Fibroblast of villous mesenchyme (primary cell): ENCODE measurements around the gene ANXA8. TPM values are rescaled to one million over a fixed set of nuclear protein-coding genes. Genes with fewer than 3 reads are reported as not detected.
"Not testable (repeated sequence)": the region's sequence is repeated elsewhere in the genome, so short reads cannot be mapped to it uniquely, and the experiment has no call there.

ENCODE experiments used
- DNase-seq: peaks from one replicate; pipeline ENCODE4 v3.0.0-alpha.2; 2010; ENCODE audit warnings: low read depth
- H3K4me3 ChIP-seq: 2 replicates; pipeline ENCODE4 v1.5.1; 2011; ENCODE audit warnings: low read depth, mild to moderate bottlenecking, low read length
- total RNA-seq: library from RNA; depleted of rRNA; stranded (reverse); fragments of >200 nt; gene quantifications from 2 replicates; pipeline ENCODE4 v1.2.3, GENCODE V29; 2012
- TF ChIP-seq, protein P1 (sequence below): IDR thresholded peaks from 2 replicates; pipeline ENCODE4 v1.5.1; 2012; ENCODE audit warnings: low read depth, mild to moderate bottlenecking, low read length; ENCODE audit not compliant: insufficient read depth

Gene ANXA8
- total RNA-seq, 1 donor = 3.9 TPM

DNA sequence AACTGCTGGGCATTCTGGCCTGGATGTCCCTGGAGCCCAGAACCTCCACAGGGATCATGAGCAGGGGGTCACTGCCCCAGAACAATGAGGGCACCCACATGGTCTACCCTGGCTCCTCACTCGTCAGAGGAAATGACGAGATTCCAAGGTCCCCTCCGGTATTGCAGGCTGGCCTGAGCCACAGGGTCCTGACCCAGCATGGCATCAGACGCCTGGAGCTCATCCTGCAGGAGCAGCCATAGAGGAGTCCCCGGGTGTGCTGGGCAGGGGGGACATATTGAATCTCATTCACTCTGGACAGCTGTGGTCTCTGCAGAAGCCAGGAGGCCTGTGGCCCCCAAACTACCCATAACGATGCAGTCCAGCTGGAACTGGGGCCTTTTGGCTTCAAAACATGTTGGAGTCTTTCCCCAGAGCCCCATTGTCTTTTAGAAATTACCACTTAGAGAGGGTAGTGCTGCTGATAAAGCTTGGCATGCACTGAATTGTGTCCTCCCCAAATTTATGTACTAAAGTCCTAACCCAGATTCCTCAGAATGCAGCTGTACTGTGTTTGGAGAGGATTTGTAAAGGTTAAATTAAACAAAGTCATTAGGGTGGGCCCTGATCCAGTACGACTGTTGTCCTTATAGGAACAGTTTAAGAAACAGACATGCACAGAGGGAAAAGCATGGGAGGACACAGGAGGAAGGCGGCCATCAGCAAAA is 27.7 kb downstream of the ANXA8 start:
- H3K4me3 ChIP-seq = no peak overlapping the region
- TF ChIP-seq, protein P1, sequence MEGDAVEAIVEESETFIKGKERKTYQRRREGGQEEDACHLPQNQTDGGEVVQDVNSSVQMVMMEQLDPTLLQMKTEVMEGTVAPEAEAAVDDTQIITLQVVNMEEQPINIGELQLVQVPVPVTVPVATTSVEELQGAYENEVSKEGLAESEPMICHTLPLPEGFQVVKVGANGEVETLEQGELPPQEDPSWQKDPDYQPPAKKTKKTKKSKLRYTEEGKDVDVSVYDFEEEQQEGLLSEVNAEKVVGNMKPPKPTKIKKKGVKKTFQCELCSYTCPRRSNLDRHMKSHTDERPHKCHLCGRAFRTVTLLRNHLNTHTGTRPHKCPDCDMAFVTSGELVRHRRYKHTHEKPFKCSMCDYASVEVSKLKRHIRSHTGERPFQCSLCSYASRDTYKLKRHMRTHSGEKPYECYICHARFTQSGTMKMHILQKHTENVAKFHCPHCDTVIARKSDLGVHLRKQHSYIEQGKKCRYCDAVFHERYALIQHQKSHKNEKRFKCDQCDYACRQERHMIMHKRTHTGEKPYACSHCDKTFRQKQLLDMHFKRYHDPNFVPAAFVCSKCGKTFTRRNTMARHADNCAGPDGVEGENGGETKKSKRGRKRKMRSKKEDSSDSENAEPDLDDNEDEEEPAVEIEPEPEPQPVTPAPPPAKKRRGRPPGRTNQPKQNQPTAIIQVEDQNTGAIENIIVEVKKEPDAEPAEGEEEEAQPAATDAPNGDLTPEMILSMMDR = no peak
- DNase-seq = no peak

DNA sequence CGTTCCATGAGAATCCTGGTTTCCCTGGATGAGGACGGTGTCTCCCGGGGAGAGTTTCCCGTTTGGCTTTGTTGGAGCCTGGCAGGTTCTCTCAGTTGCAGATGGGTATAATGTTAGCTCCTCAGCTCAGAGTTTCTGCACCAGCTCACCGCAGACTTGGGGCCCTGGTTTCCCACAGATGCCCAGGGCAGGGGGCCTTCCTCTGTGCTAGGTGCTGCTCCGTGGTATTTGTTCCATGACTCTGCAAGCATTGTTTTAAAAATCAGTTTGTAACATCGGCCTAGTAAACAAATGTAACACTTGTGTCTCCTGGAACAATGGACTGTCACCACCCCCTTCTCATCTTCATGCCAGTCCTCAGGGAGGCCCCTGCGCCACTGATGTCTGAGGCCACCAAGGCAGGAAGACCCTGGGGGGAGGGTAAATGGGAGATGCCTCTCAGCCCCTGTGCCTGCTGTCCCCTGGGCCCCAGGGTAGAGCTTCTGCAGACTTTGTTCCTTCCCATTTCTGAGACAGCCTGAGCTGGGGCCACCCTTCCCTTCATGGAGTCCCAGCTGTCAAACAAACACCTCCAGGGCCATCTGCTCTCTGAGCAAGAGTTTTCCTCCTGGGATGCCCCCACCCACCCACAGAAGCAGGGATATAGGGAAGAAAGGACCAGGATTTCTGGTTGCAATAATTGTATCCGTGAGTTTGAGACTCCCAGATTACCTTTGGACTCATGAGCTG is 28.4 kb downstream of the ANXA8 start:
- not testable (repeated sequence) for DNase-seq

DNA sequence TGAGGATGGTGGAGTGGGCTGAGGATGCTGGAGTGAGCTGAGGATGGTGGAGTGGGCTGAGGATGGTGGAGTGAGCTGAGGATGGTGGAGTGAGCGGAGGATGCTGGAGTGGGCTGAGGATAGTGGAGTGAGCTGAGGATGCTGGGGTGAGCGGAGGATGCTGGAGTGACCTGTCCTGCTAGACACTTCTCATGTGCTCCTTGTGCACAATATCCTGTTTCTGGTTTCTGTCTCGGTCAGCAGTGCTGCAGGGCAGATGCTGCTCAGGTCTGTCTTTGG is 29.2 kb downstream of the ANXA8 start:
- TF ChIP-seq, protein P1 = no peak
- DNase-seq = no peak
- H3K4me3 ChIP-seq = no peak overlapping the region

More for the DNA sequence above, 28.4 kb downstream of the ANXA8 start:
- H3K4me3 ChIP-seq = not testable (repeated sequence)

DNA sequence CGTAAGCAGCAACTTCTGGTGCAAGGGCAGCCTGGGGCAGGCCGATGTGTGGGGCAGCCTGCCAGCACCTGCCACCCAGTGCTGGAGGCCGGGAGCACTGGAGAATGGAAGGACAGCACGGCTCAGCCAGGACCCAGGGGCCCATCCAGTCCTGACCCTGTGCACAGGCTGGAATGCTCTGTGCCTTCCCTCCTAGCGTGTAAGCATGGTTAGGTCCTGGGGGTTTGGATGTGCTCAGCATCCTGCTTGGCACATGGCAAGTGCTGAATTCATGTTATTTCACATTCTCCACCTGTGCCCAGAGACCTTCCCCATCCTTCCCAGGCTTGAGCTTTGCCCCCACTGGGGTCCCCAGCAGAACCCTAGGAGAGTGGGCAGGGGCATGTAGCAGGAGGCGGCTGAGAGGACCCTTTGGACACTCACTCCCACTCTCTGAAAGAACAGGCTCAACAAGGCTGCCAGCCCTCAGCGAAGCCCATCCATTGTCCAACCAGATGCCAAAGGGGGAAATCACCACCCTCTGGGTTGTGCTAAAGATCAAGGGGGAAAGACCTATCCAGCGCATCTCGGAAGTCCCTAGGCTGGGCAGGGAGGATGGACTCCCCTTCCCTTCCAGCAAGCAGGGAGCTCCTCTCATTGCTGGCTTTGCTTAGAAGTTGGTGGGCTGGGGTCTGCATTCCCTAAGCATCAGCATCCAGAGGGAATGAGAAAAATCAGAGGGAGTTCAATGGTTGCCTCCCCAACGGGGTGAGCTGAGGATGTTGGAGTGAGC is 29.7 kb downstream of the ANXA8 start:
- H3K4me3 ChIP-seq = no peak overlapping the region
- TF ChIP-seq, protein P1 = no peak
- DNase-seq = no peak

DNA sequence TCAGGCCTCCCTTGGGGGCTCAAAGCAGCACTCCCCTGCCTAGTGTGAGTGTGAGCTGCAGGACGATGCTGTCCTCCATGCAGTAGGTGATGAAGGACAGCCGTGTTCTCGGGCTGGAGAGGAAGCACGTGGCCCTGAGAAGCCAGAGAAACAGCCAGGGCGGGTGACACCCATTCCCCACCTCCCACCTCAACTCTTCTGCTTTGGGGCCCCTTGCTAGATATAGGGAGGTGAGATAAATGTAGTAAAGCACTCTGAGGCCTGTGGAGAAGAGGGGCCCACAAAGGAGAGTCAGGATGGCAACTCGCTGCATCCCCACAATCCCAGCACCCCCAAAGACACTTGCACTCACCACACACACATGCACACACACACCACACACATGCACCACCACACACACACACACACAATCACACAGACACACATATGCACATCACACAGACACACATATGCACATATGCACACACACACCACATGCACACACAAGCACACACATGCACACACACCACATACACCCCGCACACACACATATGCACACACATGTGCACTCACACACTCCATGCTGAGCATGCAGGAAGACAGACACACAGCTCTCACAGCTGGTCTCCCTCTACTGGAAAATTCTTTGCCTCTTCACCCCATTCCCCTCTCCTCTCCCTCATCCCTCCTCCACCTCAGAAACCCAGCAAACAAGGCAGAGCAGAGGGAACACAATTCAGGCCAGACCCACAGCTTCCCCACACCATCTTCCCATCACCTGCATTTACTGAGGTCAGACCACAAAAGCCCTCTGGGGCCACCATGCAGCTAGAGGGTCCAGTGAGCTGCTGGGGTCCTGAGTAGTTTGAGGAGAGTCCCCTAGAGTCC is 30.5 kb downstream of the ANXA8 start:
- DNase-seq = no peak
- TF ChIP-seq, protein P1 = no peak
- H3K4me3 ChIP-seq = no peak overlapping the region

DNA sequence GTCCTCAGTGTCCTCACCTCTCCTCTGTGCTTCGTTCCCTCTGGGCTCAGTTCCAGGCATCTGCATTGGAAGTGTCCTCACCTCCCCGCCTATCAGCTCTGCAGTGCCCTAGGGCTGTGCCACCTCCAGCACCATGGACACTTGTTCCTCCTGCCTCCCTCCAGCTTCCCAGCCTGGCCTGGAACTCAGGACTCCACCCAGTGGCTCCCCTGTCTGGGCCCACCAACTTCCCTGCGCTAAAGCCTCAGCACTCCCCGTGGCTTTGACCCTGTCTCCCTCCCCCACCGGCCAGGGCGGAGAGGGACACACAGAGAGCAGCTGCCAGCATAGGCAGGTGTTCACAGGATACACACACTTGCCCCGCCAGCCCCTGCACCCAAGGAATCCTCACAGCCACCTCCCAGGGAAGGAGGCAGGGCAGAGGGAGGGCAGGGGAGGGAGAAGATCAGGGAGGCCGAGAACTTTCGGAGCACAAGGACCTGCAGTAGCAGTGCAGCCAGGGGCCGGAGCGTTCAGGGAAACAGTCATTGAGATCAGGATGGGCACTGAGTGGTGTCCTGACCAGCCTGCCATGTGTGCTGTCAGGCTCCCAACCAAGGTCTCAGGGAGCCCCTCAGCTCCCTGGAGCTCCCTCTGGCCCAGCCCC is 31.3 kb downstream of the ANXA8 start:
- H3K4me3 ChIP-seq = no peak overlapping the region
- TF ChIP-seq, protein P1 = no peak
- DNase-seq = no peak
